Kidney (tissue), 14 donors: Measurements from ENCODE around the gene CMTM8. TPM values are rescaled to one million over a fixed set of nuclear protein-coding genes. Genes with fewer than 3 reads are reported as not detected.

ENCODE experiments used
- DNase-seq, 5 donors: peaks; one replicate each; pipeline ENCODE4 v3.0.0-alpha.2; 2013 to 2020
- FAIRE-seq: peaks from 2 replicates; lab custom pipeline; 2012; peaks lifted over from hg19 to GRCh38; lab: Jason Lieb, UNC
- H3K27ac ChIP-seq, 2 donors: one replicate each; pipeline ENCODE4 v1.7.0; 2013; ENCODE audit warnings: low read depth in 2 of 2, low read length in 2 of 2, inconsistent platforms in 1 of 2
- H3K27me3 ChIP-seq: one replicate; pipeline ENCODE4 v1.7.1; 2013; ENCODE audit warnings: low read length, inconsistent platforms; ENCODE audit not compliant: control insufficient read depth, insufficient read depth
- H3K36me3 ChIP-seq, 3 donors: one replicate each; pipeline versions ENCODE4 v1.7.0 to v1.7.1; 2013; ENCODE audit warnings: low read length in 3 of 3, control low read depth in 1 of 3, inconsistent platforms in 1 of 3; ENCODE audit not compliant: insufficient read depth in 3 of 3, control insufficient read depth in 2 of 3
- H3K4me1 ChIP-seq, 3 donors: one replicate each; pipeline versions ENCODE4 v1.7.0 to v1.7.1; 2013; ENCODE audit warnings: low read length in 3 of 3, inconsistent platforms in 1 of 3, low read depth in 1 of 3; ENCODE audit not compliant: control insufficient read depth in 2 of 3, insufficient read depth in 2 of 3
- H3K4me3 ChIP-seq, 3 donors: one replicate each; pipeline versions ENCODE4 v1.7.0 to v1.8.1; 2013; ENCODE audit warnings: low read length in 3 of 3, control low read depth in 1 of 3, inconsistent platforms in 1 of 3
- H3K9ac ChIP-seq, 3 donors: one replicate each; pipeline versions ENCODE4 v1.7.0 to v1.7.1; 2013; ENCODE audit warnings: low read length in 3 of 3, control low read depth in 1 of 3, inconsistent platforms in 1 of 3
- H3K9me3 ChIP-seq, 3 donors: one replicate each; pipeline versions ENCODE4 v1.7.0 to v1.7.1; 2013; ENCODE audit warnings: low read length in 3 of 3, control low read depth in 1 of 3, inconsistent platforms in 1 of 3; ENCODE audit not compliant: control insufficient read depth in 2 of 3, insufficient read depth in 1 of 3
- intact Hi-C: fragments of 100-400 bp; cut with DNase I; formaldehyde crosslinking; loops from one replicate; pipeline ENCODE4 v1.11.1; 2022
- polyA plus RNA-seq: library from polyadenylated mRNA; stranded (reverse); fragments of 350-450 nt; fragmentation: Illumina TruSeq; extraction: RNeasy Lipid Tissue Mini Kit (QIAGEN cat#74804); gene quantifications from one replicate; pipeline ENCODE4 v1.2.3, GENCODE V29; 2014; ENCODE audit warnings: low read depth, low replicate concordance; ENCODE audit not compliant: insufficient read depth
- total RNA-seq: library from RNA; stranded (reverse); fragmentation: NEBNext Ultra II Directional; extraction: Animal tissue kit (Norgen Biotek cat#: 25700); gene quantifications from one replicate; pipeline ENCODE4 v1.2.1, GENCODE V29; 2021
- TF ChIP-seq, protein P1 (sequence below): IDR thresholded peaks from 3 replicates; pipeline ENCODE4 v1.5.1; 2012; ENCODE audit warnings: mild to moderate bottlenecking, moderate library complexity, borderline replicate concordance; ENCODE audit not compliant: insufficient read depth; ENCODE audit errors: extremely low read depth
- donor health status: control.
- donor health status: control.
- donor health status: control.
- donor health status: control.
- donor health status: control.
- donor health status: DM: yes; HTN: yes; CAD: no.
- donor health status: Normal renal cell carcinoma (clear cell type).

Gene CMTM8
- total and polyA plus RNA-seq, 2 donors from 2014 or later, result 5.4 to 9.6 TPM

DNA sequence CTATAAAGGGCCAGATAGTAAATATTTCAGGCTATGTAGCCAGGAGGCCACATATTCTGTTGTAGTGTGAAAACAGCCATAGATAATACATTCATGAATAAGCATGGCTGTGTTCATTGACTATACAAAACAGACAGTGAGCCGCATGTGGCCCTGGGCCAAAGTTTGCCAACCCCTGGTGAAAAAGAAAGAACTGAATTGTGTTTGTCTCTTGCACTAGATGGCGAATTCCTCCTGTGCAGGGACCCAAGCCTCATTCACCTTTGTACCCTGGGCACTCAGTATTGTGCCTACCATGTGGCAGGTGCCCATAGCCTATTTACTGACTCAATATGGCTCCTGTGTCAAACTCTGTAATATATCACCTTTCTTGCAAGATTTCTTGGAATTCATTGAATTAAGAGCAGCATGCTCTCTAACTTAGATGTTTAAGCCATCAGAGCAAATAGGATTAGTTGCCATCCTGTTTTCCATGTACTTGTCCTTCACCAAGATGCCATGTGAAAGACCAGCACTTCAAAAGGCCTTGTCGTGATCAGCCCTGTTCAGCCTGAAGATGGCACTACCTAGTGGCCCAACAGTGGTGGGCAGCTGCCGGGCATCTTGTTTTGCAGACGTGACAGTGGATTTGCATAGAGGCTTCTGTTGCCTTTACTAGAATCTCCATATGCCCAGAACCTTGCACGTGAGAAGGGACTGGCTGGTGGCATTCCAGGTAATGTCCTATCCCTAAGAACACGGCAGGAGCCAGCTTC, 102.3 kb downstream of the CMTM8 start:
- intact Hi-C loops, result no loop called here
- peak in 1 of 5 donors; percentile 40 for DNase-seq
- peak overlapping the region in 1 of 2 donors; percentile 40 for H3K27ac ChIP-seq
- H3K27me3 ChIP-seq, result no peaks in the 10 kb centered on the region
- no peak overlapping the region for H3K4me3 ChIP-seq
- FAIRE-seq, result no peak
- H3K9ac ChIP-seq, result no peak overlapping the region
- no peaks in the 10 kb centered on the region for H3K36me3 ChIP-seq
- TF ChIP-seq, protein P1, sequence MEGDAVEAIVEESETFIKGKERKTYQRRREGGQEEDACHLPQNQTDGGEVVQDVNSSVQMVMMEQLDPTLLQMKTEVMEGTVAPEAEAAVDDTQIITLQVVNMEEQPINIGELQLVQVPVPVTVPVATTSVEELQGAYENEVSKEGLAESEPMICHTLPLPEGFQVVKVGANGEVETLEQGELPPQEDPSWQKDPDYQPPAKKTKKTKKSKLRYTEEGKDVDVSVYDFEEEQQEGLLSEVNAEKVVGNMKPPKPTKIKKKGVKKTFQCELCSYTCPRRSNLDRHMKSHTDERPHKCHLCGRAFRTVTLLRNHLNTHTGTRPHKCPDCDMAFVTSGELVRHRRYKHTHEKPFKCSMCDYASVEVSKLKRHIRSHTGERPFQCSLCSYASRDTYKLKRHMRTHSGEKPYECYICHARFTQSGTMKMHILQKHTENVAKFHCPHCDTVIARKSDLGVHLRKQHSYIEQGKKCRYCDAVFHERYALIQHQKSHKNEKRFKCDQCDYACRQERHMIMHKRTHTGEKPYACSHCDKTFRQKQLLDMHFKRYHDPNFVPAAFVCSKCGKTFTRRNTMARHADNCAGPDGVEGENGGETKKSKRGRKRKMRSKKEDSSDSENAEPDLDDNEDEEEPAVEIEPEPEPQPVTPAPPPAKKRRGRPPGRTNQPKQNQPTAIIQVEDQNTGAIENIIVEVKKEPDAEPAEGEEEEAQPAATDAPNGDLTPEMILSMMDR, result no peak
- no peaks in the 10 kb centered on the region for H3K9me3 ChIP-seq
- peaks cover 0 to 5% (median 3%) of the 10 kb centered on the region in 3 donors for H3K4me1 ChIP-seq

DNA sequence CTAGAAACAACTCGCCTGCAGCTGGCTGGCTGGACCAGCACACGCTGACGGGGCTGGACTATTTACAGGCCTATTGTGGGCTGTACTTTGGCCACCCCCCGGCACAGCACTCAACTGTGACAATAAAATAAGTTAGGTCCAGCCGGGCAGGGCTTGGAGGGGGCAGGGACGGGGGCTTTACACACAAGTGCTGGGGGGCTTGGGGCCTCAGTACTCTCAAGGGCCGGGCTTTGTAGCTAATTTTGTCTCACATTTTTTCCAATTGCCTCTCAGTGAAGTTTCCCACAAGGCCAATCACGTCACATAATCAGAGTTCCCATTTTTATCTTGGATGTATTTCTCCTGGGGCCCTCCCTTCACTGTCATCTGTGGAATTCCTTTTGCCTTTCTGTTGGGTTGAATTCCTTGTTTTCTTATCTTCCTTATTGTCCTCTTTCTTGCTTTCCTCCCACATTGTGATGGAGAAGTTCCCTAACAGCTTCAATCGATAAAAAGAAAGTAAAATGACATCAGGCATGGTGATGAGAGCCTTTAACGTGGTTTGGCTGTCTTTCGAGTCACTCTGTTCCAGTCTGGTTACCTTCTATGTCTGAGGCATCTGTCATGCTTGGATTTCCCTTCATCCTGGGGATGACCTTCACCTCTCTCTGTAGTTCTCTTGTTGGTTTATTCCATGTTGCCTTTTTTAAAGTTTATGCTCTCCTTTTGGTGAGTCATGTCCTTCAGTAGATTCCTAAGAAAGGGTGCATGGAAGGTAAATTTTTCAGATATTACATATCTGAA, 109.1 kb downstream of the CMTM8 start:
- FAIRE-seq, result no peak
- intact Hi-C loops, result no loop called here
- TF ChIP-seq, protein P1, result no peak

DNA sequence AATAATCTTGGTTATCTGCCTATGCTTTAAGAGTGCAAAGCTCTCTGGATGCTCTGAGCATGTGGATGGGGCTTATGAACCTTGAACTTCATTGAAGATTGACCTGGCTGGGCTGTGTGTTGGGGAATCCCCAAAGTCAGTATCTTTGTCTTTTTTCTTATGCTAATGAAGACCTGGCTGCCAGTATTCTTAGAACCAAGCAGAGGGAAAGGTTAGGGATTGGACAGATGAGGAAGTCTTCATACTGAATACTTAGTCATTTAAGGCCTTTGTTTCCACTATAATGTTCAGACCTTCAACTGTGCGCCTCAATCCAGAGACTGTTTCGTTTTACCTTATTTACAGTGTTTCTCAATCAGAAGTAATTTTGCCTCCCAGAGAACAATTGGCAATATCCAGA, 110.7 kb downstream of the CMTM8 start:
- peaks cover 0 to 4% (median 2%) of the 10 kb centered on the region in 3 donors for H3K4me1 ChIP-seq
- TF ChIP-seq, protein P1, result no peak
- no peak overlapping the region for H3K27ac ChIP-seq
- DNase-seq, result no peak
- H3K36me3 ChIP-seq, result no peaks in the 10 kb centered on the region
- no peak for FAIRE-seq
- H3K4me3 ChIP-seq, result no peak overlapping the region
- intact Hi-C loops, result no loop called here
- no peaks in the 10 kb centered on the region for H3K9me3 ChIP-seq
- H3K9ac ChIP-seq, result no peak overlapping the region
- no peaks in the 10 kb centered on the region for H3K27me3 ChIP-seq

More for the DNA sequence above, 109.1 kb downstream of the CMTM8 start:
- Histone ChIP-seq H3K36me3 (no peaks in the 10 kb centered on the region), H3K27ac (no peak overlapping the region), H3K9me3 (no peaks in the 10 kb centered on the region), H3K27me3 (no peaks in the 10 kb centered on the region), H3K9ac (no peak overlapping the region), H3K4me1 (peaks cover 0 to 4% (median 2%) of the 10 kb centered on the region in 3 donors), H3K4me3 (peak overlapping the region in 2 of 3 donors; percentile 23 to 43)
- DNase-seq, result peak in 3 of 5 donors; percentile 20 to 47 (median 43)
